IPS-NIHi11 (cell line): ENCODE results near the gene UPB1.
"Not testable (repeated sequence)": the region's sequence is repeated elsewhere in the genome, so short reads cannot be mapped to it uniquely, and the experiment has no call there.

Experiments
- DNase-seq: peaks from one replicate; pipeline ENCODE4 v3.0.0; 2012; ENCODE audit warnings: mixed read lengths, low spot score

The UPB1 gene

GRCh38 chr22:24530968-24531367, 35.8 kb downstream of the UPB1 start:
- not testable (repeated sequence) for DNase-seq

DNA sequence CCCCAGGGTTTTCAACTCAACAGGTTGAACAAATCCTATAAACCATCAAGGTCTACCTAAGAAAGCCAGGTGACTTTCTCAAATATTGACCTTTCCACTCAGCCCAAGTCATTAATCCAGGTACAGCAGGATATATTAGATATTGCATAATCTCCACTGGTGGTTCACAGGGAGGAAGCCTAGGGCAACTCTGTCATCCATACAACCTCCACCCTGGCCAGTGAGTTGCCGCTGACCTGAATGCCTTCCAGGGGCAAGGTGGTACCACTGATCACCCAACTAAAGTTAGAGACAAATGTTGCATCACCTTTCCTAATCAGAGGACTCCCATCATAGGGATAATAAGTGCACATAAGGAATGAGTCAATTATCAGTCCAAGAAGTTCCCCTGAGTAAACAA, 36.9 kb downstream of the UPB1 start:
- no peak for DNase-seq

DNA sequence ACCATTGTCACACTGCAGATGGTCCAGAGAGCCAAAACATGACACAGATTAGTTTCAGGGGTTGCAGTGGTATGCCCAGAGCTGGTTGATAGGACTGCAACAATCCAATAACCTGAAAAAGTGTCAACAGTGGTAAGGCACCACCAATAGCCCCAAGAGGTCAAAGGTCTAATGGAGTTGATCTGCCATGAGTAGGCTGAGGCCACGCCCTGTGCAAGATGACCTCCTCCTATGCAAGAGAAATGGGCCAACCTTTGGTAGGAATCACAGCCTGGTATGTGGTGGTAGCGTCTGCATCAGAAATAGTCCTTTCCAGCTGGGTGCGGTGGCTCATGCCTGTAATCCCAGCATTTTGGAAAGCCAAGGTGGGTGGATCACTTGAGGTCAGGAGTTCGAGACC, 40.2 kb downstream of the UPB1 start:
- DNase-seq: no peak

GRCh38 chr22:24536089-24536488, 41.0 kb downstream of the UPB1 start:
- DNase-seq: no peak

DNA sequence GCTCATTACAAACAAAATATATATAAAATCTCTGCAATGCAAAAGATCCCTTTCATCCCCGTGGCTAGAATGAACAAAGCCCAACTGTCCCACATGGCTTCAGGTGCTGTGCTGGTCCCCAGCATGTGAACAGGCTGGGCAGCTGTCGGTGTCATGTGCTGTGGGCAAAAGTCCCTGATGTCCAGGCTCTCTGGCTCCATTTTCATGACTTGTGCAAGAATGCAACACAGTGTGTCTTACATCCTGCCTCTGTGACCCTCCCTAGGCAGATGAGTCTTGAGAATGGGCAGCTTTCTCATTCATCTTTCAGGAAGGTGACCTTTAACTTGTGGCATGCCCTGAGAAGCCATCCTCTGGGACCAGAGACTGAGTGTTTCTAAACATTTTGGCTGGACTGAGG, 45.3 kb downstream of the UPB1 start:
- no peak for DNase-seq

DNA sequence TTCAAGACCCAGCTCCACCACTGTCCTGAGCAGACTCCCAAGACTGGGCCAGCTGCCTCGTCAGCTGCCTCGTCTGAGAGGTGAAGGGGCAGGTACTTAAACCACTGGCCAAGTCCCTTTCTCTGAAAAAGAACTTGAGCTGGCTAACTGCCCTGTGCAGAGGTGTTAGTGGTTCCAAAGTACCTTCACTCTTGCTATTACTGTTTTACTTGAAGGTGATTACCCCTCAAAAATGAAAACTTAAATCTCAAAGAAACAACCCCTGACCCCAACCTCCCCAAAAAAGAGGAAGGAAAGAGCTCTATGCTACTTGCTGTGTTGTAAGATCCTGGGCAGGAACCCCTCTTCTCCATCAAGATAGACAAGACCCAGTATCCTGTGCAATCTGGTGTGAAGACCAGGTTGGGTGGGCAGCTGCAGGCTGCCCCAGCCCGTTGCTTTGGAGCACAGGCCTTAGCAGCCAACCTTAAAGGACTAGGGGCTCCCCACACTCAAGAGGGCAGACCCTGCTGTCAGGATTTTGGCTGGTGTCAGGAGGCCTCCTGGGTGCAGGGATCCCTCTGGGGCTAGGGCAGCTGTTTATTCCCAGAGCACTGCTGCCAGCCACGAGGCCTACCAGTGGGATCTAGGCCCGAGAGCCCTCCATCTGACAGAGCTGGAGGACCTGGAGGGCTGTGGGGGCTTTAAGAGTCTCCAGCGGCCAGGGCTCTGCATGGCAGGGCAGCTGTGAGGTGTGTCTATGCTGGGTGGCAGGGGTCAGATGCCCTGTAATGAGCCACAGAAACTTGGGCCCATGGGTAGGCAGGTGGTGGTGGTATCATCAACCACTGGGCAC, 46.8 kb downstream of the UPB1 start:
- DNase-seq: no peak

DNA sequence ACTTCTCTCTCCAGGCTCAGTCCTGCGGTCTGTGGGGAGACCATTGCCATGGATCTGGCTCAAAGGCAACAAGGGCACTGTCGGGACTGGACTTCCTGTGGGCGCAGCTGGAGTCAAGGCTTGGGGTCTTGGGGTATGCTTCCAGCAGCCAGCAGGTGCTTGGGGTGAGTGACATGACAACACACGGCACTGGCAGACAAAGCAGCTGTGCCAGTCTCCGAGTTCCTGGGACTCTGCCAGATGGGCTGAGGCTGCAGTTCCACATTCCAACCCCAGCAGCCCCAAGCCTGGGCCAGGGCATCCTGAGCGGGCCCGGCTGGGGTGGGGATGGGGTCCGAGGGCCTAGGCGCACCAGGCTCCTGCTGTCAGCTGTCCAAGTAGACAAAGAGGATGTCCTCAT, 47.5 kb downstream of the UPB1 start:
- DNase-seq: no peak

- DNase-seq: no peak
Observed at GRCh38 chr22:24543185-24543601, 48.1 kb downstream of the UPB1 start.

GRCh38 chr22:24543679-24544243, 48.6 kb downstream of the UPB1 start:
- no peak for DNase-seq

GRCh38 chr22:24548812-24549211, 53.7 kb downstream of the UPB1 start:
- DNase-seq: no peak

DNA sequence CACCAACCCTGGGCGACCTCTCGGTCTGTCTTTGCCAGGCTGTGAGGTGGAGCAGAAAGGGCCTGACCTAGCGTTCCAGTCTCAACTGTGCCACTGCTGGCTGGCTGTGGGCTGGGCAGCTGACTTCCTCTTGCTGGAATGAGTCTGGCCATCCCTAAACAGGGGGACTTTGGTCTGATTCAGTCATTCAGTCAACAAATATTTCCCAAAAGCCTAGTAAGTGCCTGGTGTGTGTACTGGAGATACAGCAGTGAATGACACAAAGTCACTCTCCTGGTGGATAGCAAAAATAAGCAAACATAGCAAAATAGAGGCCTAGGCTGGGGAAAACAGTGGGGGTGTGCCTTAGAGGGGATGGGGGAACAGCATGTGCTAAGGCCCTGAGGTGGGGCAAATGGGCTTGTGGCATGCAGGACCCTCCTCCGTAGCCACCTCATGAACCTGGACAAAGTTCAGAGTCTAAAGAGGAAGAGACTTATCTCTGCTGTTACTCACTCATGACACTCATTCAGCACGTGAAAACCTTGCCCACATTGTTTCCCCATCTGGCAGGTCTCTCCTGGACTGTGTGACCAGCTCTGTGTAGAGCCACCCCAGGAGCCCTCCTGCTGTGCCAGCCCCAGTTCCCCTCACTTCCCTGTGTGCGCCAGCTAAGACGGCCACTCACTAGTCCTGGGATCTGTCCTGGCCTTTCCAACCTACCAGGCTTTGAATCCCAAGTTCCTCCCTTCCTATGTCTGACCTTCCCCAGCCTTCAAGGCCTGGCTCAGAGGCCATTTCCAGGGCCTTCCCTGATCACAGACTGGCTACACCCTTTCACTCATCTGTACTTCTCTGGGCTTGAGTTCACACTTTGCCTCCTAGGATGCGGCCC, 55.1 kb downstream of the UPB1 start:
- no peak for DNase-seq

DNA sequence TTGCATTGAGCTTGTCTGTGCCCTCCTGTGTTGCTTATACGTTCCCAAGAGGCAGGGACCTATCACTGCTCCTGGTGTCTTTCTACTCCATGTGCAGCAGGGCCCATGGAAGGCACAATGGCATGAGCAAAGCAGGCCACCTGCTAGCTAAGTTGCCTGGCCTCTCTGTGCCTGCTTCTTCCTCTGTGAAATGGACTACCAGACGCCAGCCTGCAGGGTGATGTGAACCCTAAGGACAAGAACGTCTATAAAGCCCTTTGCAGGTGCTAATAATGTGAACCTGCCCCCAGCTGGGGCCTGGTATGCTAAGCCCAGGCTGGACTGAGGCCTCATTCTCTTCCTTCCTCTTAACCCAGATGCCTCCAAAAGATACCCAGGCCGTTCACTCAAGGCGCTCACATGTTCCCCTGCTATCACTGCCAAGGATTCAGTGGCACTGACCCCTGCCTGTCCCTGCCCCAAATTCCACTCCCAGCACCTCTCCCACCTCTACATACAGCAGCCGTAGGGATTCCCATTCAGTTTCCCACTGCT, 55.8 kb downstream of the UPB1 start:
- DNase-seq: no peak

GRCh38 chr22:24552503-24553286, 57.6 kb downstream of the UPB1 start:
- DNase-seq: not testable (repeated sequence)

GRCh38 chr22:24553597-24554312, 58.6 kb downstream of the UPB1 start:
- DNase-seq: no peak

DNA sequence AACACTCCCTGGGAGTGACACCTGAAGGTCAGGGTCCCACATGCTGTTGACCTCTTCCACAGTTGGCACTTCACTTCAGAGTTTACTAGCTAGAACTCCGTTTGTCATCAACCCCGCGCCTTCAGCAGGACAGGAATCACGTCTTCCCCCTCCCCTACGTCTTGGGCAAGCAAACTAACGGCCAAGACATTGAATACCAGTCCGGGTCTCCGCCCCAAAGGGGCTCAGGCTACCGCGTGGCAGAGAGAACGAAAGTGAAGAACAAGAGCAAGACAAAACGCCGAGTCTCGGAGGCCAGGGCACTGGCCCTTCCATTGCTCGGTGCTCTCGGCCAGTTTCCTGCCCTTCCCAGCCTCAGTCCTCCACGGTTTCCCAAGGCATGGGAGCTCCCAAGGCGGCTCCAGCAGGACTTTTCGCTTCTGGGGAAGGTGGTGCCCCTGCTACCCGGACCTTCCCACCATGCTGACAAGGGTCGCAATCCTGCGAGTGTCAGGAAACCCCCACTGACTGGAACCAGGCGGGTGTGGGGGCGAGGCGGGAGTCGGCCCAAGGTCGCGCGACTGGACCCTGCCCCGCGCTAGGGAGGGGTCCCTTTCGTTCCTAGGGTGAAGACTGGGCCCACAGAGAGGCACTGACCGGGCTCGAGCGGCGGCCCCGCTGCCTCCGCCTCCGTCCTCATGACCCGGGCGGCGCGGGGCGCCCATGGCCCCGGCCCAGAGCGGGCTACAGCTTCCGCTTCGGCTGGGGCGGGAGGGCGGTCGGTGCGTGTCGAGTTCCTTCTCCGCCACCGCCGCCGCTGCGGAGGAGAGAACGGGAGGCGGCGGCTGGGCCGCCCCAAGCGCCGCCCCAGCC, 59.4 kb downstream of the UPB1 start, which contains the start of gene GUCD1:
TSS of gene GUCD1 (minus strand) at position 826 of the 852 bp plus-strand sequence. CDS start at position 679, 147 bp downstream.
- DNase-seq: no peak

DNA sequence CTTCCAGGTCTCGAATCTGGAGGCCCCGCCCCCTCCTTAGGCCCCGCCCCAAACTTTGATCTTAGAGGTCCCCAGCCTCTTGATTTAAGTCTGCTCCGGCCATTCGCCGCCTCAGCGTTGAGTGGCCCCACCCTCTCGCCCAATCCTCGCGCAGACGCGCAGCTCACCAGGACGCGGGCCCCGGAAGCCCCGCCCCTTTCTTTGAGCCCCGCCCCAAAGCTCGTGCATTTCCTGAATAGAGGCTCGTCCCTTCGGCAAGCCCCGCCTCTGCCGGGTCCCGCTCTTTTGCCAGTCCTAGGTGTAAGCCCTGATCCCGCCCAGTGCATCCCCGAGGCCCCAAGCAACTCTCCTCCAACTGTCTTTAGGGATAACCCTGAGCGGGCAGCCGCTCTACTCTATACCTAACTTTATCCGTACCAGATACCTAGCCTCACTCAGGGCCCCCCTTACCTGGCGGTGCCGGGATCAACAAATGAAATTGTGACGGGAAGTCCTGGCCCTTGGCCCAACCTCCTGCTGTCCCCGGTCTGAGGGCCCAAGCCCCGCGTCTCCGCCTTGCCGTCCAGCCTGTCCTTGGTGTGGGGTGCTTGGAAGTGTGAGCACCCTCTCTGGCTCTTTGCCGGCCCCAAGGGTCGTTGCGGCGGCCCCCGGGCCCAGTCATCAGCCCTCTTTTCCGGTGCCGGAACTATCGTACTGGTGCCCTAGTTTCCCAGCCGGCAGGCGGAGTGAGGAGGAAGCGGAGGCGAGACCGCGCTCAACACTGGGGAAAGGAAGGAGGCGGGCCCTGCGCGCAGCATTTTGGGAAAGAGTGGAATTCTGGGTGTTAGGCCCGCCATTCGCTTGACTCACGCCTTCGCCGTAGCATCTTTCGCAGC, 60.3 kb downstream of the UPB1 start, which contains the start of gene SNRPD3:
TSS of gene SNRPD3 (plus strand) at position 835 of the 875 bp plus-strand sequence. CDS start 1,676 bp downstream, outside the sequence.
- DNase-seq: peak; percentile 99

DNA sequence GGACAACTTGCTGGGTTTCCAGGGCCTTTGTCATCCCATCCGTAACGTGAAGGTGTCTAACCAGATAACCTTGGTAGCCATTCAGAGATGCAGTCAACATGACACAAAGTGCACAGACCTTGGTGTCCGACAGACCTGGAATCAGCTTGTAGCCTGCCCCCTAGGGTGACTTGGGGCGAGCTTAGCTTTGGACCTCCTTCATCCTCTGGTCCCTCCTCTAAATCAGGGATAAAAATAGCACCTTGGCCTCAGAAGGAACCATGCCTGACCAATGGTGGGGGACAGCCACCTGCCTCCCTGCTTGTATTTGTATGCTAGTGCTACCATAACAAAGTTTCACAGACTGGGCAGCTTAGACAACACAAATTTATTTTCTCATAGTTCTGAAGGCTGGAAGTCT, 64.3 kb downstream of the UPB1 start:
- DNase-seq: no peak

DNA sequence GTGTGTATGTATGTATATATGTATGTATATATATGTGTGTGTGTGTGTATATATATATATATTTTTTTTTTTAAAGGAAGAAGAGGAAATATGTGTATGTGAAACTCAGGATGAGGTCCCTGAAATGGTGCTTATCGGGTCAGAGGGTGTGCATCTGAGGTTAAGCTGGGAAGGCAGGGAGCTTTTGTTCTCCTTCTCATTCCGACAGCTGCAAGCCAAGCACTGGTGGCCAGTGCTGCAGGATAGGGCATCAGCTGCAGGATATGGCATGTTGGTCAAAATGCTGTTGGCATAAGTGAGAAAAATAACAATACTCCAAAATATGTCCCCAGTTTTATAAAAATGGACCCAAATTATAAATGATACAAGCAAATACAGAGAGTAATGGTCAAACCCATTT, 68.1 kb downstream of the UPB1 start:
- no peak for DNase-seq
